OCI-LY7 (cell line): ENCODE measurements around the gene PKN2.

Experiments used
- EZH2phosphoT487 ChIP-seq: fragments of 200-600 bp; sonication (generic); IDR thresholded peaks from 2 replicates; pipeline ENCODE4 v1.6.1; 2018; ENCODE audit warnings: low read depth, borderline replicate concordance, mild to moderate bottlenecking, mixed run types, antibody characterized with exemption, low read length, moderate library complexity, mixed read lengths
- TF ChIP-seq, protein P1 (sequence below): fragments of 200-600 bp; sonication (generic); conservative IDR thresholded peaks from 2 replicates; pipeline ENCODE4 v1.5.1; 2014; ENCODE audit warnings: mild to moderate bottlenecking, antibody characterized with exemption, low read length, moderate library complexity, mixed read lengths

DNA sequence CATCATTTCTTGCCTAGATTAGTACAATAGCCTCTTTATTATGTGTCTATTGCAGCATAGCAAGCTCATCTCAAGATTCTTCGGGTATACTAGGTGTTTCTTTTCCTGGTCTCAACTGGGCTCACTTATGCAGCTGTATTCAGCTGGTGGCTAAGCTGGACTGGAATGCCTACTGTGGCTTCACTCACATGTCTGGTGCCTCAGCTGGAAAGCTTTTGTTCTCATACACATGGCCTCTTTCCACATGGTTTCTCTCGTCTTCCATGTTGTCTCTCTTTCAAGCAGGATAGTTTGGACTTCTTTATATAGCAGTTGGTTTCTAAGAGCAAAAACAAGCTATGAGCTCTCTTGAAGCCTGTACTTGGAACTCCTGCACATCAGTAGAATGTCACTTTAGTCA, 45.2 kb downstream of the PKN2 start:
- TF ChIP-seq, protein P1, sequence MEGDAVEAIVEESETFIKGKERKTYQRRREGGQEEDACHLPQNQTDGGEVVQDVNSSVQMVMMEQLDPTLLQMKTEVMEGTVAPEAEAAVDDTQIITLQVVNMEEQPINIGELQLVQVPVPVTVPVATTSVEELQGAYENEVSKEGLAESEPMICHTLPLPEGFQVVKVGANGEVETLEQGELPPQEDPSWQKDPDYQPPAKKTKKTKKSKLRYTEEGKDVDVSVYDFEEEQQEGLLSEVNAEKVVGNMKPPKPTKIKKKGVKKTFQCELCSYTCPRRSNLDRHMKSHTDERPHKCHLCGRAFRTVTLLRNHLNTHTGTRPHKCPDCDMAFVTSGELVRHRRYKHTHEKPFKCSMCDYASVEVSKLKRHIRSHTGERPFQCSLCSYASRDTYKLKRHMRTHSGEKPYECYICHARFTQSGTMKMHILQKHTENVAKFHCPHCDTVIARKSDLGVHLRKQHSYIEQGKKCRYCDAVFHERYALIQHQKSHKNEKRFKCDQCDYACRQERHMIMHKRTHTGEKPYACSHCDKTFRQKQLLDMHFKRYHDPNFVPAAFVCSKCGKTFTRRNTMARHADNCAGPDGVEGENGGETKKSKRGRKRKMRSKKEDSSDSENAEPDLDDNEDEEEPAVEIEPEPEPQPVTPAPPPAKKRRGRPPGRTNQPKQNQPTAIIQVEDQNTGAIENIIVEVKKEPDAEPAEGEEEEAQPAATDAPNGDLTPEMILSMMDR: no peak
- no peak for TF ChIP-seq EZH2phosphoT487
